Stimulated activated naive CD8-positive, alpha-beta T cell treated with anti-CD3 and anti-CD28 coated beads, Interleukin-15, Interleukin-2, amounts not matched to agents 100 ng/mL and 50 ng/mL, for 24 hours (primary cell): Measurements from ENCODE around the gene OR12D2.
"Not testable (repeated sequence)": the region's sequence is repeated elsewhere in the genome, so short reads cannot be mapped to it uniquely, and the experiment has no call there.

ENCODE experiments used
- H3K27ac Mint-ChIP-seq: one replicate; pipeline ENCODE4 v1.8.0; 2021; ENCODE audit warnings: mild to moderate bottlenecking, mixed read lengths
- H3K27me3 Mint-ChIP-seq: one replicate; pipeline ENCODE4 v1.8.0; 2021; ENCODE audit warnings: mixed read lengths
- H3K36me3 Mint-ChIP-seq: one replicate; pipeline ENCODE4 v1.8.0; 2021; ENCODE audit warnings: low read depth, mixed read lengths
- H3K4me1 Mint-ChIP-seq: one replicate; pipeline ENCODE4 v1.8.0; 2021; ENCODE audit warnings: low read depth, mixed read lengths
- H3K4me3 Mint-ChIP-seq: one replicate; pipeline ENCODE4 v1.8.0; 2021; ENCODE audit warnings: mild to moderate bottlenecking, mixed read lengths
- H3K9me3 Mint-ChIP-seq: one replicate; pipeline ENCODE4 v1.8.0; 2021; ENCODE audit warnings: mixed read lengths

The OR12D2 gene, protein sequence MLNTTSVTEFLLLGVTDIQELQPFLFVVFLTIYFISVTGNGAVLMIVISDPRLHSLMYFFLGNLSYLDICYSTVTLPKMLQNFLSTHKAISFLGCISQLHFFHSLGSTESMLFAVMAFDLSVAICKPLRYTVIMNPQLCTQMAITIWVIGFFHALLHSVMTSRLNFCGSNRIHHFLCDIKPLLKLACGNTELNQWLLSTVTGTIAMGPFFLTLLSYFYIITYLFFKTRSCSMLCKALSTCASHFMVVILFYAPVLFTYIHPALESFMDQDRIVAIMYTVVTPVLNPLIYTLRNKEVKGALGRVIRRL

DNA sequence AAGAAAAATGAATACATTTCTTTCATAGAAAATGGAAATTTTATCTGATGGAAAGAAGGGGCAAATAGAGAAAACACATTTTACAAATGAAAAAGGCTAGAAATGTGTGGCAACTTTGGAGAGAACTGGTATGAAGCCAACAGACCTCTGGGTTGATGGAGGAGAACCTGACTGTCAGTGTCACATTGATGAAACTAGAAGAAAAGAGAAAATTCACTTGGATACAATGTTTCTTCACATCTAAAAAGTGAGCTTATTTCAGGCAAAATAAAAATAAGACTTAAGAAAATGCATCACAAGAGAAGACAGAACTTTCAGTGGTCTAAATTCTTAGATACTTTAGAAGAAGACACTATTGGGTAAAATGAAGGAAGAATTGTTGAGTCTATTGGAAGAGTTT is at the start of gene OR12D2:
Gene OR12D2, plus strand, starts transcription at position 301 of the 400 bp plus-strand sequence. CDS start 1,069 bp downstream, outside the sequence.
- H3K4me1 Mint-ChIP-seq: no peaks in the 10 kb centered on the region
- H3K36me3 Mint-ChIP-seq: no peaks in the 10 kb centered on the region
- H3K9me3 Mint-ChIP-seq: no peaks in the 10 kb centered on the region
- H3K27ac Mint-ChIP-seq: no peak within 1 kb of the TSS
- H3K4me3 Mint-ChIP-seq: no peak within 1 kb of the TSS
- peaks cover 55% of the 10 kb centered on the region for H3K27me3 Mint-ChIP-seq

DNA sequence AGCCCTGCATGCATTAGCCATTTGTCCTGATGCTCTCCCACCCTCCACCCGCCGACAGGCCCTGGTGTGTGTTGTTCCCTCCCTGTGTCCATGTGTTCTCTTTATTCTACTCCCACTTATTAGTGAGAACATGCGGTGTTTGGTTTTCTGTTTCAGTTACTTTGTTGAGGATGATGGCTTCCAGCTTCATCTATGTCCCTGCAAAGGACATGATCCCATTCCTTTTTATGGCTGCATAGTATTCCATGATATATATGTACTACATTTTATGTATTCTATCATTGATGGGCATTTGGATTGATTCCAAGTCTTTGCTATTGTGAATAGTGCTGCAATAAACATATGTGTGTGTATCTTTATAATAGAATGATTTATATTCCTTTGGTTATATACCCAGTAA is 46.1 kb upstream of the OR12D2 start:
- not testable (repeated sequence) for H3K27ac Mint-ChIP-seq, H3K4me3 Mint-ChIP-seq, H3K4me1 Mint-ChIP-seq, H3K36me3 Mint-ChIP-seq
- H3K9me3 Mint-ChIP-seq: peaks cover 12% of the 10 kb centered on the region
- peaks cover 43% of the 10 kb centered on the region for H3K27me3 Mint-ChIP-seq

DNA sequence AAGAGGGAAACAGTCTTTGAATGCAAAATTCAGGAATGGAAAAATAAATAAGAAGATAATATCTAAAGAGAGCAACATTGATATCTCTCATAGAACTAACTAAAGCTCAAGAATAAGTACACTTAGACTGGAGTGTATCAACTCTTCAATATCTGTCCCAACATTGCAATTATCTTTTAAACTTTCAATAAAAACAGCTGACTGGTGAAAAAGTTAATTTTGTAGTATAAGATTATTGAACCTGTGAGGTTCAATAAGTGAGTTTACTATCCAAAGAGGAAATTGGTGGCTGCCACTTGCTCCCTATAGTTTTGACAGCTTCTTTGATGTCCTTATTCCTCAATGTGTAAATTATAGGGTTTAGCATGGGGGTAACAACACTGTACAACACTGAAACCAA is 40.5 kb upstream of the OR12D2 start:
- H3K27ac Mint-ChIP-seq: no peak overlapping the region
- H3K4me3 Mint-ChIP-seq: no peak overlapping the region
- no peaks in the 10 kb centered on the region for H3K4me1 Mint-ChIP-seq
- H3K9me3 Mint-ChIP-seq: peaks cover 9% of the 10 kb centered on the region
- H3K27me3 Mint-ChIP-seq: peaks cover 53% of the 10 kb centered on the region
- H3K36me3 Mint-ChIP-seq: no peaks in the 10 kb centered on the region

DNA sequence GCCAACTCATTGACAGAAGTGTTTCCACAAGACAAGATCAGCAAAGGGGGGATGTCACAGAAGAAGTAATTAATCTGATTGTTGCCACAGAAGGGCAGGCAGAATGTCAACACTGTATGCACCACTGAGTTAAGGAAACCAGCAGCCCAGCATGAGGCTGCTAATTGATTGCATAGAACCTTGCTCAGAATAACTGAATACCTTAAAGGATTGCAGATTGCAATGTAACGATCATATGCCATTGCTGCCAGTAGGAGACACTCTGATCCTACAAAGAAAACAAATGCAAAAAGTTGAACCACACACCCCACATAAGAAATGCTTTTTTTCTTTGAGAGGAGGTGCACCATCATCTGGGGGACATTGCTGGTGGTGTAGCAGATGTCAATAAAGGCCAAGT is 39.8 kb upstream of the OR12D2 start:
- no peaks in the 10 kb centered on the region for H3K4me1 Mint-ChIP-seq

DNA sequence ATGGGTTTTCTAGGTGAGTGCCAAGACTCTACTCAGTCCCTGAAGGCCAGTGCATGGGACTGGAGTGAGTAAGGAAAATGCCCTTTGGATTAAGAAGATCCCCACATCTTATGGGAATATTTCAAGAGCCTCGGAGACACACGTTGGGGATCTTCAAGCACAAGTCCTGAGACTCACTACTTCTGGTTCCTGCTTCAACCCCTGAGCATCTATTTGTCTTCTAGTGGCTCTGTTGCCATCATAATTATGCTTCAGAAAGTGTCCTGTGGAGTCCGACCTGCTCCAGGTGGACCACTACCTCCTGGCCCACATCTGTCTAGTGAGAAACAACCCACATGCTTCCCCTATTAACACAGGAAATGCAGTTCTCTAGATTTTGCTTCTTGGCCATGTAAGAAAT is 26.7 kb upstream of the OR12D2 start, which contains the start of gene OR5V1:
Gene OR5V1, minus strand, starts transcription at position 101 of the 400 bp plus-strand sequence. CDS start 12,670 bp downstream, outside the sequence.
- Mint-ChIP-seq H3K27me3 (peaks cover 40% of the 10 kb centered on the region), H3K9me3 (no peaks in the 10 kb centered on the region), H3K36me3 (no peaks in the 10 kb centered on the region), H3K4me1 (no peaks in the 10 kb centered on the region), H3K27ac (no peak within 1 kb of the TSS), H3K4me3 (no peak within 1 kb of the TSS)

More for the DNA sequence above, 39.8 kb upstream of the OR12D2 start:
- peaks cover 9% of the 10 kb centered on the region for H3K9me3 Mint-ChIP-seq
- no peak overlapping the region for H3K27ac Mint-ChIP-seq
- H3K36me3 Mint-ChIP-seq: no peaks in the 10 kb centered on the region
- H3K27me3 Mint-ChIP-seq: peaks cover 54% of the 10 kb centered on the region
- no peak overlapping the region for H3K4me3 Mint-ChIP-seq

DNA sequence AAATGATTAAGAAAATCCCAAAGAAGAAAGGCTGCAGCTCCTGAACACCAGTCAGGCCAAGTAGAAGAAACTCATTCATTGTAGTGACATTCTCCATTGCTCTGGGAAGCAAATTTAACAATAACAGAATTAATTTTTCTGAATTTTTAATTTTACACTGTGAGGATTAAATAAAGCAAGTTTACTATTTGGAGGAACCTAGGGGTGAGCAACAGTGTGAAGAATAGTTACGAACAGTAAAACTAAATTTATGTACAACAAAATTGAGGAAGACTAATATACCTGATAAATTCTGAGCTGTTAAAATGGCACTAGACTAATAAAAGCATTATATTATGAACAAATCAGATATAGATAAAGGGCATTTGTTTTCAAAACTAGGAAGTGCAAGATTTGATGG is 20.2 kb upstream of the OR12D2 start, which contains the start of gene OR12D3:
Gene OR12D3, minus strand, starts transcription at position 101 of the 400 bp plus-strand sequence. Its CDS starts 4 bp downstream, at position 97.
- H3K27ac Mint-ChIP-seq: no peak within 1 kb of the TSS
- H3K36me3 Mint-ChIP-seq: no peaks in the 10 kb centered on the region
- no peaks in the 10 kb centered on the region for H3K4me1 Mint-ChIP-seq
- no peak within 1 kb of the TSS for H3K4me3 Mint-ChIP-seq
- peaks cover 35% of the 10 kb centered on the region for H3K27me3 Mint-ChIP-seq
- H3K9me3 Mint-ChIP-seq: no peaks in the 10 kb centered on the region

DNA sequence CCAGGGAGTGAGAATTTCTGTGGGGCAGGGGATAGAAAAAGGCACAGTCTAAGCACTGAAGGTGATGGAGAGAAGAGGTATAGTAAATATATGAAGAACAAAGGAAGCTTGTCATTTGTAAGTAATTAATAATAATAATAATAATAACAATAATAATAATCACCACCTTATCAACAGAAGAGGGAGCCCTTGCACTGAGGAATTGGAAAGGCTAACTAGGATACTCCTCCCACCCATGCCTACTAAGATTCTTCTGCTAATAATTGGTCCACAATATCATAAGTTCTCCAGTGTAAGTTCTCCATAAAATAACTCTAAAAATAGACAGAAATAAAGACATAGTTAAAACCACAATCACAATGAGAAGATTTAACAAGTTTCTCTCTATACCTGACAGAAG is 19.4 kb upstream of the OR12D2 start:
- Mint-ChIP-seq H3K9me3 (no peaks in the 10 kb centered on the region), H3K27ac (no peak overlapping the region)

DNA sequence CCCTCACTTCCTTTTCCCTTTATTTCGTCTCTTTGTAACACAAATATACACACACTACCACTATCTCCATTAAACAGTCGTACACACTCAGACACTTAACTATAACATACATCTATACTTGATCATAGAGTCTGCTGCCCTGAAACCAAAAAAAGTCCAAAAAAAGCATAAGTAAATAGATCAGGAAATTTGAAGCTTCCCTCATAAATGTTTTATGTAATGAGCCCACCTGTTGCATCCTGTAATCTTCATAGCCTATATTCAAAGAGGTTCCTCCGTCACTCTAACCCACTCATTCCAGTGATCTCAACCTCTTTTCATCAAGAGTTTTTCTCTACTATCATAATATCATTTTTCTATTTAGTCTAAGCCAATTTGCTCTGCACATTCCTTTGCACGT is 6.9 kb upstream of the OR12D2 start:
- Mint-ChIP-seq H3K4me1 (no peaks in the 10 kb centered on the region), H3K27ac (no peak overlapping the region), H3K27me3 (peaks cover 42% of the 10 kb centered on the region), H3K9me3 (no peaks in the 10 kb centered on the region), H3K4me3 (no peak overlapping the region), H3K36me3 (no peaks in the 10 kb centered on the region)

More for the DNA sequence above, 19.4 kb upstream of the OR12D2 start:
- no peak overlapping the region for H3K4me3 Mint-ChIP-seq
- H3K27me3 Mint-ChIP-seq: peaks cover 28% of the 10 kb centered on the region
- no peaks in the 10 kb centered on the region for H3K4me1 Mint-ChIP-seq
- no peaks in the 10 kb centered on the region for H3K36me3 Mint-ChIP-seq

DNA sequence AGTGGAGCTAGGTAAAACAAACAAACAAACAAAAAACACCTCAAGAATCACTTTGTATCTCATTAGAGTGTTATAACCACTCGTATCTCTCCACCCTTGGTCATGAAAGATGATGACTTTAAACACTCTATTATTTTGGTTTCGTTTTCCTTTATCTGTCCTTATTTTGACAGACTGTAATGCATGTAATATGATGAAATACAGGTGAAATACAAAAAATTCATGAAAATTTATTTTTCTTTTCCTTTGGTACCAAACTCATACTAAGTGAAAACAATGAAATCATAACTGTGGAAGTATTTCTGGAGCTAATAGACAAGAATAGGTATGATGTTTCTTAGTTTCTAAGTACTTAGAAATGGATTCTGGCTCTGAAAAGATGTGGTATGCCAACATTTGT is 4.1 kb downstream of the OR12D2 start:
- no peaks in the 10 kb centered on the region for H3K9me3 Mint-ChIP-seq
- H3K27ac Mint-ChIP-seq: no peak overlapping the region
- no peak overlapping the region for H3K4me3 Mint-ChIP-seq
- H3K4me1 Mint-ChIP-seq: no peaks in the 10 kb centered on the region
- H3K36me3 Mint-ChIP-seq: no peaks in the 10 kb centered on the region
- H3K27me3 Mint-ChIP-seq: peaks cover 56% of the 10 kb centered on the region

DNA sequence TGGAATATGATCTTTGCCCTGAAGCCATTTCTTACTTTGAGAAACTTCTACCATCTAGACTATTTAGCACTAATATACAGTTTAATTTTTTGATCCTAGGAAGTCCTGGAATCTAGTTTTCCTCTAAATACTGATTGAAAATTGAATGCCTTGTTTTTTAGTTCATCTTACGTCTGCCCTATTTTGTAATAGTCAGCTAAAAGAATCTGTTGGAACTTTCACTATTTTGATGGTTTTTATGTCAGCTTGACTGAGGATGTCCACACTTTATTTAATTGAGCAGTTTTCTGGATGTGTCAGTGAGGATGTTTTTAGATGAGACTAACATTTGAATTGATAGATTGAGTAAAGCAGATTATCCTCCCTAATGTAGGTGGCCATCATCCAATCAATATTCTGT is 8.4 kb downstream of the OR12D2 start:
- Mint-ChIP-seq H3K27me3 (peaks cover 60% of the 10 kb centered on the region), H3K9me3 (no peaks in the 10 kb centered on the region), H3K4me3 (no peak overlapping the region), H3K27ac (no peak overlapping the region), H3K36me3 (no peaks in the 10 kb centered on the region), H3K4me1 (no peaks in the 10 kb centered on the region)

DNA sequence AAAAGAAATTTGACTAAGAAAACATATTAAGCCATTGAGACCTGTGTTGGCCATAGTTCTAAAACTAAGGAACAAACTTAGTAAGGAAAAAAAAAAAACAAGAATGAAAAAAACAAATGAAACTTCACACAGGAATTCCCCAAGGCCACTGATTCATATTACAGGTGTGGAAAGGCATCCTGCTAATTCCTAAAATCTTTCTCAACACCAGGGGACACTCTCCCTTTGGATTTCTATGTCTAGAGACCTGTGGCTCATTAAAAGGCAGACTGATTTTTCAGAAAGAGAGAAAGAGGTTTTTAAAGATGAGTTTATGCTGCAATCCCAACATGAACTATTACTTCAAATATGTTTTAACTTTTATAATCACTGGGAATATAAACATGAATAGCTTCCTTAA is 19.2 kb downstream of the OR12D2 start, which contains the start of gene OR12D1:
Gene OR12D1, plus strand, starts transcription at position 341 of the 400 bp plus-strand sequence.
- H3K27me3 Mint-ChIP-seq: peaks cover 36% of the 10 kb centered on the region
- no peaks in the 10 kb centered on the region for H3K4me1 Mint-ChIP-seq
- H3K4me3 Mint-ChIP-seq: no peak within 1 kb of the TSS
- peaks cover 17% of the 10 kb centered on the region for H3K9me3 Mint-ChIP-seq
- H3K27ac Mint-ChIP-seq: no peak within 1 kb of the TSS
- H3K36me3 Mint-ChIP-seq: no peaks in the 10 kb centered on the region

DNA sequence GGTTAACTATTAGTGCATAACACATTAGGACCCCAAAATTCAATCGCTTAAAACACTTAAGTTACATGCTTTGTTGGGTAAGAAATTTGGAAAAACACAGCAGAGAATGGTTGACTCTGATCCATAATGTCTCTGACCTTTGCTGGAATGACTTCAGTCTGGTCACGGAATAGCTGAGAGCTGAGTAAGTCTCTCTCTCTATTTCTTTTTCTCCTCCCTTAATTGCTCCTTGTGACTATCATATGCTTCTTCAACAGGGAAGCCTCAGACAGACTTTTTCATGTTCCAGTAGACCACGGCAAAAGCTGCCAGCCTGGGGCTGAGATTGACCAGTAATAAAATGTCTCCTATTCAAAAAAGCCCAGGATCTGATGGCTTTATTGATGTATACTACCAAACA is 24.1 kb downstream of the OR12D2 start:
- H3K27me3 Mint-ChIP-seq: peaks cover 48% of the 10 kb centered on the region

DNA sequence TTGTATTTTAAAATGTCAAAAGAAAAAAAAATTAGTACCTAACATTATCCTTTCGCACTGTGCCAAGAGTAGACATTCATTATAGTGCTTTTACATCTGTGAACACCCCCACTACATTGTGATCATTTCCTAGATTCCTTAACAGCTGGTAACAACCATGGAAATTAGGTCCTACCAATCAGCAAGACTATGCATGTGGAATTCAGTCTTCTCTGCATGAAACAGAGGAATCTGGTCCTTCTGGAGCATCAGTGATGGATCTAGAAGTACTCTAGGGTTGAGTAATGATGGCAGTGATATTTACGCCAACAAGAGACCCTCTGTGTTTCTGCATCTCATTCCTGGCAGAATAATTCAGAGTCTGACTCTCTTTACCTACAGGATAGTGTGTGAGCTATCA is 28.7 kb downstream of the OR12D2 start:
- H3K27ac Mint-ChIP-seq: no peak overlapping the region
- H3K36me3 Mint-ChIP-seq: no peaks in the 10 kb centered on the region
- peaks cover 62% of the 10 kb centered on the region for H3K27me3 Mint-ChIP-seq
- H3K4me1 Mint-ChIP-seq: no peaks in the 10 kb centered on the region
- peaks cover 4% of the 10 kb centered on the region for H3K9me3 Mint-ChIP-seq
- H3K4me3 Mint-ChIP-seq: no peak overlapping the region

More for the DNA sequence above, 24.1 kb downstream of the OR12D2 start:
- Mint-ChIP-seq H3K27ac (no peak overlapping the region), H3K36me3 (no peaks in the 10 kb centered on the region), H3K4me1 (no peaks in the 10 kb centered on the region), H3K9me3 (peaks cover 4% of the 10 kb centered on the region), H3K4me3 (no peak overlapping the region)

DNA sequence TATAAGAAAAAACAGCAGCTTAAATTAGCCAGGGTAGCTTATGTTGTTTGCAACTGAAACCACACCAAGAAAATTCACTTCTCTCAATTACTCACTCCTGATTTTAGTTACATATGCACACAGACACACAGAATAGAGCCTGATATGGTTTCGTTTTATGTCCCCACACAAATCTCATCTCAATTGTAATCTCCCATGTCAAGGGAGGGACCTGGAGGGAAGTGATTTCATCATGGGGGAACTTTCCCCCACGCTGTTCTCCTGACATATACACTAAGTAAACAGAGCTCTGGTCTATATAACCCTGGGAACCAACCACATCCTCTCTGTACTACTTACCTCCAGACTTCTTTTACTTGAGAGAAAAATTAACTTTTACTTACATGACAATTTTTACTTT is 29.1 kb downstream of the OR12D2 start:
- peaks cover 4% of the 10 kb centered on the region for H3K9me3 Mint-ChIP-seq
- no peaks in the 10 kb centered on the region for H3K36me3 Mint-ChIP-seq
- H3K27me3 Mint-ChIP-seq: peaks cover 65% of the 10 kb centered on the region
- no peak overlapping the region for H3K4me3 Mint-ChIP-seq
- no peak overlapping the region for H3K27ac Mint-ChIP-seq
- no peaks in the 10 kb centered on the region for H3K4me1 Mint-ChIP-seq

DNA sequence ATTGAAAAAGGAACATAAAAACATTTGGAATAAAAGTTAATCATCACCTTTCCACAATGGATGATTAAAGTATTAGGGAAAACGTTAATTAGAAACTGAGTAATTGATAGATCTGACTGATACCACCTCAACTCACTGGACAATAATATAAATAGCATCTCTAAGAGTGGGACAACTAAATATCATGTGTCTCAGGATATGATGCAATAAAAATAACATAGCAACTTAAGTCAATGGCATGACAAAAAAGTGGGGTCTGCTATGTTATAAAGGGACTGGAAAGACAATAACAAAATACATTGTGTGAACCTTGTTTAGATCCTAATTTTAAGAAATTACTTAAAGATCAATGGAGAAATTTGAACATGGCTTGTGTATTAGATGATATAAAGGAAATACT is 29.6 kb downstream of the OR12D2 start:
- no peaks in the 10 kb centered on the region for H3K36me3 Mint-ChIP-seq
- no peak overlapping the region for H3K4me3 Mint-ChIP-seq
- H3K27ac Mint-ChIP-seq: no peak overlapping the region
- H3K4me1 Mint-ChIP-seq: no peaks in the 10 kb centered on the region
- H3K27me3 Mint-ChIP-seq: peaks cover 61% of the 10 kb centered on the region
- peaks cover 4% of the 10 kb centered on the region for H3K9me3 Mint-ChIP-seq

DNA sequence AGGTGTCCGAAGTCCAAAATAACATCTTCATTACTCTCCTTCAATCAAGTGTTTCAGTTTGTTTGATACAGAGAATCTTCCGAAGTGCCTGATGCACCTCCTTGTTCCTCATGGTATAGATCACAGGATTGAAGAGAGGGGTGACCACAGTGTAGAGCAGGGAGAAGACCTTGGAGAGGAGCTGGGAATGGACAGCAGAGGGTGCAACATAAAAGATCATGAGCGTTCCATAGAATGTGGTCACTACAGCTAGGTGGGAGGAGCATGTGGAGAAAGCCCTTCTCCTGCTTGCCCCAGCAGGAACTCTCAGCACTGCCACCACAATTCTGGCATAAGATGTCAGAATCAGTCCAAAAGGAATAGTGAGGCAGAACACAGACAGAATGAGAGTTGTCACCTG is 31.2 kb downstream of the OR12D2 start:
- no peaks in the 10 kb centered on the region for H3K4me1 Mint-ChIP-seq
- no peak overlapping the region for H3K4me3 Mint-ChIP-seq
- H3K27ac Mint-ChIP-seq: no peak overlapping the region
- peaks cover 57% of the 10 kb centered on the region for H3K27me3 Mint-ChIP-seq
- no peaks in the 10 kb centered on the region for H3K9me3 Mint-ChIP-seq
- H3K36me3 Mint-ChIP-seq: no peaks in the 10 kb centered on the region
